GM12878 (cell line): Measurements from ENCODE around the gene LTBP2. TPM values are rescaled to one million over a fixed set of nuclear protein-coding genes. Genes with fewer than 3 reads are reported as not detected.

Source experiments
- ATAC-seq: fragments of 200-7000 bp; cut with Tn5 transposase; 3 replicates; pipeline ENCODE4 v1.9.1; 2020; ENCODE audit warnings: mild to moderate bottlenecking, moderate library complexity
- BruUV-seq: library from RNA; stranded (reverse); fragments of 400-500 nt; replicated peaks from 2 replicates; lab custom pipeline; 2021; lab: Mats Ljungman, UMichigan
- CTCF ChIA-PET: fragments of 300-600 bp; sonication (Branson Sonifier 250); formaldehyde crosslinking; extraction: SDS; loops from one replicate; lab custom pipeline; 2021; ENCODE audit warnings: inconsistent platforms; lab: Yijun Ruan, JAX
- POLR2A ChIA-PET: fragments of 350-600 bp; formaldehyde crosslinking; extraction: SDS; loops from one replicate; lab custom pipeline; 2021; ENCODE audit warnings: inconsistent platforms; lab: Charles Lee
- RAD21 ChIA-PET: fragments of 300-600 bp; sonication (Branson Sonifier 250); formaldehyde crosslinking; loops from one replicate; lab custom pipeline; 2023; ENCODE audit warnings: antibody characterized with exemption; ENCODE audit not compliant: unreplicated experiment; lab: Charles Lee
- SMC1A ChIA-PET: fragments of 300-600 bp; sonication (Branson Sonifier 250); formaldehyde crosslinking; loops from one replicate; lab custom pipeline; 2023; ENCODE audit not compliant: unreplicated experiment, uncharacterized antibody; lab: Charles Lee
- DNase-seq: peaks from one replicate; pipeline ENCODE4 v3.0.0-alpha.2; 2011; ENCODE audit warnings: low read depth, low spot score
- FAIRE-seq: peaks from 3 replicates; lab custom pipeline; 2011; peaks lifted over from hg19 to GRCh38; lab: Jason Lieb, UNC
- H2AFZ ChIP-seq: 2 replicates; pipeline ENCODE4 v1.6.0; 2011; ENCODE audit warnings: low read depth, low read length, control low read depth; ENCODE audit not compliant: control insufficient read depth
- H3K27ac ChIP-seq: 2 replicates; pipeline ENCODE4 v1.5.1; 2011; ENCODE audit warnings: control low read depth; ENCODE audit not compliant: control insufficient read depth, insufficient read depth
- H3K27me3 ChIP-seq, 2 experiments: replicated peaks in 1 of 2; 2 replicates each; pipeline versions ENCODE4 v1.6.0 to v1.6.1; 2011; ENCODE audit warnings: low read length in 1 of 2; ENCODE audit not compliant: control insufficient read depth in 2 of 2, insufficient read depth in 2 of 2
- H3K36me3 ChIP-seq, 2 experiments: 2 replicates each; pipeline ENCODE4 v1.5.1; 2011; ENCODE audit warnings: low read length in 1 of 2; ENCODE audit not compliant: control insufficient read depth in 2 of 2, insufficient read depth in 2 of 2
- H3K4me1 ChIP-seq: 2 replicates; pipeline ENCODE4 v1.6.1; 2011; ENCODE audit warnings: mild to moderate bottlenecking, low read length, moderate library complexity, mixed read lengths; ENCODE audit not compliant: control insufficient read depth, insufficient read depth
- H3K4me2 ChIP-seq: 2 replicates; pipeline ENCODE4 v1.6.0; 2011; ENCODE audit warnings: control low read depth; ENCODE audit not compliant: control insufficient read depth, insufficient read depth
- H3K4me3 ChIP-seq: fragments of 200-600 bp; sonication (generic); 2 replicates; pipeline ENCODE4 v1.5.1; 2016
- H3K79me2 ChIP-seq: 2 replicates; pipeline ENCODE4 v1.6.0; 2011; ENCODE audit warnings: low read length; ENCODE audit not compliant: control insufficient read depth, insufficient read depth
- H3K9ac ChIP-seq: 2 replicates; pipeline ENCODE4 v1.8.0; 2011; ENCODE audit warnings: low read length, control low read depth, mixed read lengths; ENCODE audit not compliant: control insufficient read depth, insufficient read depth
- H3K9me3 ChIP-seq: replicated peaks from 3 replicates; pipeline ENCODE4 v1.5.1; 2011; ENCODE audit warnings: mild to moderate bottlenecking, low read length; ENCODE audit not compliant: control insufficient read depth, insufficient read depth
- H4K20me1 ChIP-seq: 2 replicates; pipeline ENCODE4 v1.6.0; 2011; ENCODE audit not compliant: control insufficient read depth, insufficient read depth
- DPF2 ChIP-seq: fragments of 450-650 bp; IDR thresholded peaks from 2 replicates; pipeline ENCODE4 v1.6.1; 2017; ENCODE audit warnings: mild to moderate bottlenecking
- EGR1 ChIP-seq, 2 experiments: IDR thresholded peaks; 1 replicate in 1 of 2; 2 replicates in 1 of 2; pipeline ENCODE4 v1.6.1; 2011 to 2012; ENCODE audit warnings: low read depth in 2 of 2, low read length in 2 of 2, borderline replicate concordance in 1 of 2, mild to moderate bottlenecking in 1 of 2, moderate library complexity in 1 of 2
- ESRRA ChIP-seq: IDR thresholded peaks from 2 replicates; pipeline ENCODE4 v1.6.1; 2012; ENCODE audit warnings: mild to moderate bottlenecking, low read length, improper control_type of control experiment
- PAX5 ChIP-seq: IDR thresholded peaks from 2 replicates; pipeline ENCODE4 v1.6.1; 2011; ENCODE audit warnings: low read depth, low read length, borderline replicate concordance
- PML ChIP-seq: IDR thresholded peaks from 2 replicates; pipeline ENCODE4 v1.6.1; 2012; ENCODE audit warnings: low read length, inconsistent platforms
- RFX5 ChIP-seq: IDR thresholded peaks from 2 replicates; pipeline ENCODE4 v1.6.1; 2011; ENCODE audit warnings: low read depth, low read length, improper control_type of control experiment
- RUNX3 ChIP-seq: IDR thresholded peaks from 2 replicates; pipeline ENCODE4 v1.6.1; 2012; ENCODE audit warnings: low read length, inconsistent platforms
- SIX5 ChIP-seq: IDR thresholded peaks from 2 replicates; pipeline ENCODE4 v1.6.1; 2011; ENCODE audit warnings: mild to moderate bottlenecking, low read depth, low read length, moderate library complexity; ENCODE audit not compliant: severe bottlenecking
- SMARCA5 ChIP-seq: fragments of 450-650 bp; IDR thresholded peaks from 2 replicates; pipeline ENCODE4 v1.6.1; 2017; ENCODE audit warnings: mild to moderate bottlenecking
- TAF1 ChIP-seq: IDR thresholded peaks from 2 replicates; pipeline ENCODE4 v1.6.1; 2011; ENCODE audit warnings: mild to moderate bottlenecking, low read depth, low read length, borderline replicate concordance
- ZNF217 ChIP-seq: fragments of 450-650 bp; IDR thresholded peaks from 2 replicates; pipeline ENCODE4 v1.6.1; 2017; ENCODE audit warnings: antibody characterized with exemption, mild to moderate bottlenecking
- WGBS: methylation state at CpG from one replicate; pipeline ENCODE4 v1.1.6; 2016; ENCODE audit warnings: low lambda C conversion rate; ENCODE audit not compliant: insufficient replicate concordance, insufficient coverage; ENCODE audit errors: missing lambda C conversion rate; 5-methylcytosine and 5-hydroxymethylcytosine counted together
- in situ Hi-C: fragments of 300-500 bp; cut with MboI; formaldehyde crosslinking; loops from 9 replicates; pipeline ENCODE4 v1.14.3; 2018; ENCODE audit warnings: mixed read lengths
- intact Hi-C: fragments of 100-400 bp; cut with micrococcal nuclease; formaldehyde crosslinking; loops from one replicate; pipeline ENCODE4 v1.14.2; 2022; ENCODE audit not compliant: unreplicated experiment
- polyA plus RNA-seq, 11 experiments: library from polyadenylated mRNA; depleted of rRNA in 4 of 11; unstranded in 6 of 11; stranded (reverse) in 5 of 11; fragments of >200 nt; fragmentation: Nextera tagmentation in 4 of 11; fragmentation: Illumina TruSeq in 1 of 11; extraction: Ambion mirVana in 4 of 11; extraction: Trizol in 1 of 11; gene quantifications; 1 replicate in 1 of 11; 2 replicates in 10 of 11; pipeline versions ENCODE4 v1.2.1 to v1.2.3, GENCODE V29; 2011 to 2016; ENCODE audit warnings: inconsistent platforms in 2 of 11, missing spikeins in 2 of 11, low read depth in 1 of 11
- total RNA-seq, 4 experiments: library from RNA; depleted of rRNA in 3 of 4; stranded (reverse); fragments of >200 nt in 3 of 4; fragmentation: Illumina TruSeq in 1 of 4; extraction: Trizol in 1 of 4; gene quantifications; 2 replicates each; pipeline versions ENCODE4 v1.2.1 to v1.2.3, GENCODE V29; 2013 to 2021
- TF ChIP-seq, protein P1 (sequence below): fragments of 450-650 bp; IDR thresholded peaks from 2 replicates; pipeline ENCODE4 v1.6.1; 2017; ENCODE audit warnings: mild to moderate bottlenecking, moderate library complexity
- TF ChIP-seq, protein P2 (sequence below): IDR thresholded peaks from 2 replicates; pipeline ENCODE4 v1.6.1; 2012; ENCODE audit warnings: low read depth, low read length, improper control_type of control experiment

Gene LTBP2
- total and polyA plus RNA-seq, 10 of the 15 experiments (the other 5 are each of a cell fraction or from before 2014, with no cell fraction given): 0.03 to 0.23 (median 0.06) TPM; not detected in 1

GRCh38 chr14:74580275-74580672, 31.8 kb downstream of the LTBP2 start:
- no peak for TF ChIP-seq DPF2
- TF ChIP-seq ZNF217: no peak
- TF ChIP-seq PML: no peak
- no peak for TF ChIP-seq EGR1 (IDR thresholded peaks at IDR 0.05; ENCODE audit: borderline replicate concordance in 1 of 2, low read depth in 2 of 2, low read length in 2 of 2)
- TF ChIP-seq TAF1: no peak
- TF ChIP-seq ESRRA: no peak
- TF ChIP-seq, protein P1, sequence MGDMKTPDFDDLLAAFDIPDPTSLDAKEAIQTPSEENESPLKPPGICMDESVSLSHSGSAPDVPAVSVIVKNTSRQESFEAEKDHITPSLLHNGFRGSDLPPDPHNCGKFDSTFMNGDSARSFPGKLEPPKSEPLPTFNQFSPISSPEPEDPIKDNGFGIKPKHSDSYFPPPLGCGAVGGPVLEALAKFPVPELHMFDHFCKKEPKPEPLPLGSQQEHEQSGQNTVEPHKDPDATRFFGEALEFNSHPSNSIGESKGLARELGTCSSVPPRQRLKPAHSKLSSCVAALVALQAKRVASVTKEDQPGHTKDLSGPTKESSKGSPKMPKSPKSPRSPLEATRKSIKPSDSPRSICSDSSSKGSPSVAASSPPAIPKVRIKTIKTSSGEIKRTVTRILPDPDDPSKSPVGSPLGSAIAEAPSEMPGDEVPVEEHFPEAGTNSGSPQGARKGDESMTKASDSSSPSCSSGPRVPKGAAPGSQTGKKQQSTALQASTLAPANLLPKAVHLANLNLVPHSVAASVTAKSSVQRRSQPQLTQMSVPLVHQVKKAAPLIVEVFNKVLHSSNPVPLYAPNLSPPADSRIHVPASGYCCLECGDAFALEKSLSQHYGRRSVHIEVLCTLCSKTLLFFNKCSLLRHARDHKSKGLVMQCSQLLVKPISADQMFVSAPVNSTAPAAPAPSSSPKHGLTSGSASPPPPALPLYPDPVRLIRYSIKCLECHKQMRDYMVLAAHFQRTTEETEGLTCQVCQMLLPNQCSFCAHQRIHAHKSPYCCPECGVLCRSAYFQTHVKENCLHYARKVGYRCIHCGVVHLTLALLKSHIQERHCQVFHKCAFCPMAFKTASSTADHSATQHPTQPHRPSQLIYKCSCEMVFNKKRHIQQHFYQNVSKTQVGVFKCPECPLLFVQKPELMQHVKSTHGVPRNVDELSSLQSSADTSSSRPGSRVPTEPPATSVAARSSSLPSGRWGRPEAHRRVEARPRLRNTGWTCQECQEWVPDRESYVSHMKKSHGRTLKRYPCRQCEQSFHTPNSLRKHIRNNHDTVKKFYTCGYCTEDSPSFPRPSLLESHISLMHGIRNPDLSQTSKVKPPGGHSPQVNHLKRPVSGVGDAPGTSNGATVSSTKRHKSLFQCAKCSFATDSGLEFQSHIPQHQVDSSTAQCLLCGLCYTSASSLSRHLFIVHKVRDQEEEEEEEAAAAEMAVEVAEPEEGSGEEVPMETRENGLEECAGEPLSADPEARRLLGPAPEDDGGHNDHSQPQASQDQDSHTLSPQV: no peak
- TF ChIP-seq SIX5: no peak
- TF ChIP-seq SMARCA5: no peak
- no peak for TF ChIP-seq PAX5
- TF ChIP-seq, protein P2, sequence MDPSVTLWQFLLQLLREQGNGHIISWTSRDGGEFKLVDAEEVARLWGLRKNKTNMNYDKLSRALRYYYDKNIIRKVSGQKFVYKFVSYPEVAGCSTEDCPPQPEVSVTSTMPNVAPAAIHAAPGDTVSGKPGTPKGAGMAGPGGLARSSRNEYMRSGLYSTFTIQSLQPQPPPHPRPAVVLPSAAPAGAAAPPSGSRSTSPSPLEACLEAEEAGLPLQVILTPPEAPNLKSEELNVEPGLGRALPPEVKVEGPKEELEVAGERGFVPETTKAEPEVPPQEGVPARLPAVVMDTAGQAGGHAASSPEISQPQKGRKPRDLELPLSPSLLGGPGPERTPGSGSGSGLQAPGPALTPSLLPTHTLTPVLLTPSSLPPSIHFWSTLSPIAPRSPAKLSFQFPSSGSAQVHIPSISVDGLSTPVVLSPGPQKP: no peak
- no peak for TF ChIP-seq RFX5
- TF ChIP-seq RUNX3: no peak
- TF ChIP-seq, all 136 proteins: peak for 0
- no peaks in the 10 kb centered on the region for H3K79me2 ChIP-seq
- FAIRE-seq (peak; percentile 27), ATAC-seq (no peak), DNase-seq (no peak)
- H3K4me1 ChIP-seq: no peaks in the 10 kb centered on the region
- ChIA-PET POLR2A (no interaction called here), SMC1A (no interaction called here), CTCF (interaction anchor here (0.6 to 1.5 kb wide), 2 partner anchors 8 to 11 kb away, joined by 3 to 4 read pairs; no protein-coding TSS in a partner anchor), RAD21 (interaction anchor here (1.1 kb wide), 1 partner anchor 13 kb away, joined by 3 read pairs; no protein-coding TSS in a partner anchor)
- no peak overlapping the region for H3K4me3 ChIP-seq
- BruUV-seq: no TSS peak
- 71% methylated on average over 4 of the region's 4 CpGs for WGBS
- H4K20me1 ChIP-seq: no peaks in the 10 kb centered on the region
- in situ Hi-C loops: no loop called here
- H3K9ac ChIP-seq: no peak overlapping the region
- H3K9me3 ChIP-seq: no peaks in the 10 kb centered on the region
- no peak overlapping the region for H3K27ac ChIP-seq
- H2AFZ ChIP-seq: no peak overlapping the region
- intact Hi-C loops: no loop called here
- H3K36me3 ChIP-seq: no peaks in the 10 kb centered on the region
- no peak overlapping the region for H3K4me2 ChIP-seq
- H3K27me3 ChIP-seq: no peaks in the 10 kb centered on the region
